NCI-H1092 (cell line): Measurements from ENCODE around the gene ELAVL1.

Experiments used
- DNase-seq: peaks from one replicate; lab custom pipeline; 2025; lab: John Stamatoyannopoulos, UW

ELAVL1 gene

DNA sequence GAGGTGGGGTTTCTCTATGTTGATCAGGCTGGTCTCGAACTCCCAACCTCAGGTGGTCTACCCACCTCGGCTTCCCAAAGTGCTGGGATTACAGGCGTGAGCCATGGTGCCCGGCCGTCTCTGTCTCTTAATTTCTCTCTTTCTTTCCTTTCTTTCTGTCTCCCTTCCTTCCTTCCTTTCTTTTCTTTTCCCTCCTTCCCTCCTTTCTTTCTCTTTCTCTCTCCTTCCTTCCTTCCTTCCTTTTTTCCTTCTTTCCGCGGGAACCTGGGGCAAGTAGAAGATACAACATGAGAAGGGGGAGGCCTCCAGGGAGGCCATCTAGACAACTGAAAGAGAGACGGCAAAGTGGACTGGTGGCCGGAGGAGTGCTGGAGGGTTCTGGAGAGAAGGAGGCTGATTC, 15.2 kb upstream of the ELAVL1 start:
- DNase-seq = no peak

DNA sequence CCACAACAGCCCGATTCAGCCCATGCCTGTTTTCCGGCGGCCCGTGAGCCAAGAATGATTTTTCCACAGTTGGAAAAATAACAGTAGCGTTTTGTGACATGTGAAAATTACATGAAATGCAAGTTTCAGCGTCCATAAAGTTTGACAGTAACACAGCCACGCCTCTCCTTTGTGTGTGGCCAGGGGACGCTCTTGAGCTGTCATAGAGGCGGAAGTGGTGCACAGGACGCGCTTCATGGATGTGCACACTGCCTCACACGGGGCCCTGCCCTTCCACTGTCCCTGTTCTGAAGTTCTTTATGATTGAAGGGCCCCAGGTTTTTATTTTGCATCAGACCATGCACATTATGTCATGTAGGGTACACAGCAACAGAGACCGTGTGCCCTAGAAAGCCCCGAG, 12.4 kb upstream of the ELAVL1 start:
- no peak for DNase-seq

DNA sequence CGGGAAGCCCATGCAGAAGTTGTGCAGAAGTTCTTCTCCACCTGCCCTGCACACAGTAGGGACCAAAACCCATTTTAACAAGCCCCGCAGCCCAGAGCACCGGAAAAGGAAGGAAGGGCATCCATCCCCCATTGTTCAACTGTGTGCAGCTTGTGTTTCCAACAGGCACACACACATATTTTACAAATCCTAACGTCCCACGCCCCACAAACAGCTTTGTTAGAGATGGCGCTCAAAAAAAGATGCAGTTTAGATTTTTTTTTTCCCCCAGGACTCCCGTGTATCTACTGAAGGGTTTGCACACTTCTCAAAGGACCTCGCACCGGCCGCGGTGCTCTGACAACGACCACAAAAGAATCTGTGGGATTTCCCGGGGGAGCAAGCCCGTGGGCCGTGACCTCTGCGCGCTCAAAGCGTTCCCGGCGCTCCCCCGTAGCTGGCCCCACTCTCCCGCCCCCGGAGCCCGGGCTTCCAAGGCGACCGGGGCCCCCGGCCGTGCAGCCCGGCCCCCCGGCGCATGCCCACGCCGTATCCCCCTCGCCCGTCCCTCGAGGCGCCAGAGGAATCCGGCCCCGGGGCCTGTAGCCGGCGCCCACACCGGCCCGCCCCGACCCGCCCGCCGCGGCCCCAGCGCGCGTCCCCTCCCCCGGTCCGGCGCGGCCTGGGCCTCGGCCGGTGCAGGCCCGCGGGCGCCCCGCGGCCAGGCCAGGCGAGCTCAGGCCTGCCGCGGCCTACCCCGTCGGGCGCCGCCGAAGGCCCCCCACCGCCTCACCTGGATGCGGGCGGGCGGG, 523 bp downstream of the ELAVL1 start:
- DNase-seq = no peak

DNA sequence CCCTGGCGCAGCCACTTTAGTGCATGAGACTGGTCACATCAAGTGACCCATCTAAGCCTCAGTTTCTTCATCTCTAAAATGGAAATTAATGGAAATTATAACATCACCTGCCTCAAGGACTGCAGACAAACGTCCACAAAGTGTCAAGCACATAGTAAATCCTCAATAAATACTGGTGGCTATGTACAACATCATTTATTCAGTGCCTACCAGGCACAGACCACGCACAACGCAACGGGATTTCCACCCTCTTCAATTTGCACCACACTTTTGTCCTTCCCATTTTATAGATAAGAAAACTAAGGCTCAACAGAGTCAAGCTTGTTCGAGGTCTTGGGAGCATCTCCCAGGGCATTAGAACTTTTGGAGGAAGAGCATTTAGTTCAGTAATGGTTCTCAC, 1.4 kb downstream of the ELAVL1 start:
- no peak for DNase-seq

DNA sequence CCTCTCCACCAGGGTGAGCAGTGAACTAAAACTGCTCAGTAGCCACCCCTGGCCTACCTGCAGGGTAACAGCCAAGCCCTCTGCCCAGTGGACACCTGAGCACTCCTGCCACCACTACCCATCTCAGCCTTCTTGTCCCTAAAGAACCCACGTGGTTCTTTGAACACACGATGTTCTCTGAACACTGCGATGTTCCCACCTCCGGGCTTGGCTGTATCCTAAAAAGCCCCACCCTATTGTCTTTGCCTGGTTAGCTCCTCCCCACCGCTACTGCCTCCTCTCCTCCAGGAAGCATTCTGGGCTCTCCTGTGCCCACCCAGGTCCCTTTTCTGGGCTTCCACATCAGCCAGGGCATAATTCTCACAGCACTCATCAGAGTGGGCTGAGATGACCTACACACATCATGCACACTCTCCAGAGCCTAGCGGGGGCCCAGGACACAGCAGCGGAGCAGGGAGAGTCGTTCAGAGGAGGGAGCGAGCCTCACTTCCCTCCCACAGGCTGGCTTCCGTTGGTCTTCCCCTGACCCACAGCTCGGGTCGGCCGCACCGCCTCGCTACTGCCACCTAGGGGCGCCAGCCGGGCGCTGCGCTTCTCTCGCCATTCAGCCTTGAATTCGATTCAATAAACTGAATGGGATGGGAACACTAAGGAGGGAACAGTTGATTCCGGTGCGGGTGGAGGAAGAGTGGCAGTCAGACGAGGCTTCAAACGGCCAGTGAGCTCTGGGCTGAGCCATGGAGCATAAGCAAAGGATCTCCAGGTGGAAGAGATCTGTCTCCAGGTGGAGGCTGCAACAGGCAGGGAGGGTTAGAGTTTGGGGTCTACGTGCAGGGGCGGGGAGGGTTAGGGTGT, 3.2 kb downstream of the ELAVL1 start:
- DNase-seq = no peak

DNA sequence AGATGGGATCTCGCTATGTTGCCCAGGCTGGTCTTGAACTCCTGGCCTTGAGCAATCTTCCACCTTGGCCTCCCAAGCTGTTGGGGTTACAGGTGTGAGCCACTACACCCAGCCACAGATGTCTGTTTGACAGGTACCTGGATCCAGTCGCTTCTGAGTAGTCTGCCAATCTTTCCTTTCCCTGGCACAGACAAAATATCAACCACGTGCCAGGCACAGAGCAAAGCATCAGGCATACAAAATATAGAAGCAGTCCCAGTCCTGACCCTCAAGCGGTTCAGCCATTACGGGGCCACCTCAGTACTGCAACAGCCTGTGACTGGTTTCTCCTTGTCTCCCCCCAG, 3.8 kb downstream of the ELAVL1 start:
- no peak for DNase-seq

DNA sequence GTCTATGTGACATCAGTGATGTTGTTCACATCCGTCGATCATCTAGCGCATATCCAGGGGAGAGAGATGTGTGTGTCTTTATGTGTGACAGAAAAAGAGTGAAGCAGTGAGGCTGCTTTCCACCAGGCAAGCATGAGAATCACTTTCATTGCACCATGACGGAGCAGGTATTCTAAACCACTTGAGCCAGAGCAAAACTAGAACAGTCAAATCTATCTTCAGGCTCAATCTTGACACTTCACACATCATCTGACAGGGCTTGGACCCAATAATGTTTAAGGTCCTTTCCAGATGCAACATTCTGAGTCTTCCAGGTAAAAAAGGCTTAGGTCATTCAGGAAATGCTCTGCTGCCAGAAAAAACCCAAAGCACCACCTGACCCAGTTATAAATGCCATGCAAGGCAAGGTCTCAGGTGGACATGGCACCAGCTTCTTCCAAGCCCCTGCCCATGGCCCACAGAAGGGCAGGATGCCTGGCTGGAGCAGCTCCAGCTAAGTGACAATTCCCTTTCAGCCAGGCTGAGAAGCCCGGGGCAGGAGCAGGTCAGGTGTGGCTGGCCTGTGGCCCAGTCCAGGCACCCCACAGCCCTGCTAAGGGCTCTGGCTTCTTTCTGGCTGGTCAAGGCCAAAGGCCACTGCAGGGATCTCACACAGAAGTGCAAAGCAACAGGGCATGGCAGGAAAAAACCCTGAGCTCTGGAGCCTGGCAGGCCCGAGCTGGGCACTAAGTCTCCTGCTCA, 5.0 kb downstream of the ELAVL1 start:
- no peak for DNase-seq

DNA sequence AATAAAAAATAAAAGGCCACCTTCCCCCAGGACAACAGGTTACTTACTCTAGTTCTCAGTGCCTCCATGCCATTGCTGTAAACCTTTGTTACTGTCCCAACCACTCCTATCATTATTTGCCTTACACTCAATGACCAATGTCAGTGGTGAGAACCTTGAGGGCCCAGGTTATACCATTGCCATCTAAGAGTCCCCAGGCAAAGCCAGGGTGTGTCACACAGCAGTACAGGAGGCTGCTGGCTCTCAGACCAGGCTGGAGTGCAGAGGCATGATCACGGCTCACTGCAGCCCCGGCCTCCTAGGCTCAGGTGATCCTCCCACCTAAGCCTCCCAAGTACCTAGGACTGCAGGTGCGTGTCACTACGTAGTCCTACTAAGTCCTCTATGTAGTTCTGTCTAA, 6.1 kb downstream of the ELAVL1 start:
- no peak for DNase-seq

DNA sequence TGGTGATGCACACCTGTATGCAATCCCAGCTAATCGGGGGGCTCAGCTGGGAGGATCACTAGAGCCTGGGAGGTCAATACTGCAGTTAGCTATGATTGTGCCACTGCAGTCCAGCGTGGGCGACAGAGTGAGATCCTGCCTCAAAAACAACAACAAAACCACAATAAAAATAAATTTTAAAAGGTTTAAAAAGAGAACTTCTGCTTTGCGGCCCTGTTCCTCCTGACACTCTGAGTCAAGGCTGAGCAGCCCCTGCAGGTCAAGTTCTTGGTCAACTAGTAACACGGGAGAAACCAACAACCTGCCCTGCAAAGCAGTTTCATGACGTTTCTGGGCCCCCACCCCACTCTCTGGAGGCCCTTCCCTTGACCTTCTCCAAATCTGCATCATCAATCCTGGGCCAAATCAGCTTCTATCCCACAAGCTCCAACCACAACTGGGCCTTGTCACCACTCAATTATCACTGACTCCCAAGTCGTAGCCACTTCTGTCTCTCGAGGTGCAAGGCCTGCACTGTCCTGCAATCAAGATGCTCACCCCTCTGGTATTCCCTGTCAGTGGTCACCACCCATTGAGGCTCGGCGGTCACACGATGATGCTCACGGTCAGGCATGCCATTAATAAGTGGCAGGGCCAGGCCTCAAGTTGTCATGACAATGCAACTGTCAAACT, 7.5 kb downstream of the ELAVL1 start:
- no peak for DNase-seq

DNA sequence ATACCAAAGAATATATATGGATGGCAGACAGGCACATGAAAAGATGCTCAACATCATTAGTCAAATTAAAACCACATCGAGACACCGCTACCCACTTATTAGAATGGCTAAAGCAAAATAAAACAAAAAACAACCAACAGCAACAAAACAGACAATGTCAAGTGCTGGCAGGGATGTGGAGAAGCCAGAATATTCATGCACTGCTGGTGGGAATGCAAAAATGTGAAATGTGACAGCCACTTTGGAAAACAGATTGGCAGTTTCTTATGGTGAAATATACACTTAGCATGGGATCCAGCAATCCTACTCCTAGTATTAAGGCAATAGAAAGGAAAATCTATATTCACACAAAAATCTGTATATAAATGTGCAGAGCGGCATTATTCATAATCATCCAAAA, 8.6 kb downstream of the ELAVL1 start:
- no peak for DNase-seq

DNA sequence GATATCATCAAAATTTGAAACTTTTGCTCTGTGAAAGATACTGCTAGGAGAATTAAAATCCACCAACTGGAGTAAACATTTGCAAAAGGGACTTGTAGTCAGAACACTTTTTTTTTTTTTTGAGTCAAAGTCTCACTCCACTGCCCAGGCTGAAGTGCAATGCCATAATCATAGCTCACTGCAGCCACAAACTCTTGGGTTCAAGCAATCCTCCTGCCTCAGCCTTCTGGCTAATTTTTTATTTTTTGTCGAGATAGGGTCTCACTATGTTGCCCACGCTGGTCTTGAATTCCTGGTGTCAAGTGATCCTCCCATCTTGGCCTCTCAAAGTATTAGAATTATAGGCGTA, 9.7 kb downstream of the ELAVL1 start:
- no peak for DNase-seq

DNA sequence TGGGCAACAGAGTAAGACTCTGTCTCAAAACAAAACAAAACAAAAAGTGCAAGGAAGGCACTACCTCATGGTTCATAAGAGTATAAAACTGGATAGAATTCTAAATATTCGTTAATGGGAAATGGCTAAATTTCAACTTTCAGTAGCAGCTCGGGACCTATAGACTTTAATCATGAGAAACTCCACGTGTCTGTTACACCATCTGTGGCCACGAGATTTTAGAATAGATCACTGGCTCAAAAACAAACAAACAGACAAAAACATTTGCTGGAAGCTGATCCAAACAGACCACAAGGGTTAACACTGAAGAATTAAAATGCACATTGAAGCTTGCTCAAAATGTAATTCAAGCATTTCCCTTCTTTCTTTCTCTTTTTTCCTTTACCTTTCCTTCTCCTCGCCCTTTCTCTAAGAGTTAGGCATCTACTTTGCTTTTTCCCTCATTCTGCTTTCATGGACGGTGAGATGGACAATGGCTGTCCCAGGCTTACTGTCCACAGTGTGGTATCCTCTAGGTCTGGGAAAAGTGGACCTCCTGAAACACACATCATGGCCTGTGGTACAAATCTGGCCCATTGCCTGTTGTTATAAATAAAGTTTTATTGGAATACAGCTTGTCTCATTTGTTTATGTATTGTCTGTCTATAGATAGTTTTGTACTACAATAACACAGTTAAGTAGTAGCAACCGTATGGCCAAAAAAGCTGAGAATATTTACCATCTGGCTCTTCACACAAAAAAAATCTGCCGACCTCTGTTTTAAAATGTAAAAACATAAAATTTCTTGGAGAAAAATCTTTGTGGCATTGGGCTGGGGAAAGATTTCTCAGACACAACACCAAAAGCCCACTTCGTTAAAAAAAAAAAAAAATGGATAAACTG, 10.3 kb downstream of the ELAVL1 start:
- no peak for DNase-seq

DNA sequence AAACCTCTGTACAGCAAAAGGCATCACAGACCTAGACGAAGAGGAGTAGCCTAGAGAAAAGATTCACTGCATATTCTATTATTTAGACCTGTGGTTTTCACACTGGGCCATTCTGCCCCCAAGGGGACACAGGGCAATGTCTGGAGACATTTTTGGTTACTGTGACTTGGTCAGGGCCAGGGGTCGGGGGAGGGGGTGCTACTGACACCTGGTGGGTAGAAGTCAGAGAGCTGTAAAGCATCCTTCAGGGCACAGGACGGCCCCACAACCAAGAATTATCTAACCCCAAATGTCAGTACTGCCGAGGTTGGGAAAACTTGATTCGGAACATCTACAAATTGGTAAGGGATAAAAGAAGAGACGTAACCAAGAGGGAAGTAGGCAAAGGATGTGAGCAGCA, 11.3 kb downstream of the ELAVL1 start:
- no peak for DNase-seq

DNA sequence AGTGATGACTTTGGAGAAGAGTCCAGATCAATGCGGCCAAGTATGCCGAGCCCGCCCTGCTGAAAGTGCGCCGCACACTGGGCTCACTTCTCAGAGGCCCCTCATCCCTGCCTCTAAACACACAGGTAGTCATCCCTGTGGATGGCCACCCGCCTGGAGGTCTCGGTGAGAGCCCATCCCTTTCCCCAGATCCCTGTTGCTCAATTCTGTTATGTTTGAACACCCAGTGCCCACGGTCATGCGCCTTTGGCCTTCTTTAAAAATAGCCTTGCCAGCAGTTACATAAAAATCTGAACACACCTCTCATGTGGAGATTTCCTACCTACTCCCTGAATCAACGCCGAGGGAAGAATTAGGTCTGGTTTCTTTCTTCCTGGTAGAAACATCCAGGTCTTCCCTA, 11.9 kb downstream of the ELAVL1 start:
- DNase-seq = no peak

DNA sequence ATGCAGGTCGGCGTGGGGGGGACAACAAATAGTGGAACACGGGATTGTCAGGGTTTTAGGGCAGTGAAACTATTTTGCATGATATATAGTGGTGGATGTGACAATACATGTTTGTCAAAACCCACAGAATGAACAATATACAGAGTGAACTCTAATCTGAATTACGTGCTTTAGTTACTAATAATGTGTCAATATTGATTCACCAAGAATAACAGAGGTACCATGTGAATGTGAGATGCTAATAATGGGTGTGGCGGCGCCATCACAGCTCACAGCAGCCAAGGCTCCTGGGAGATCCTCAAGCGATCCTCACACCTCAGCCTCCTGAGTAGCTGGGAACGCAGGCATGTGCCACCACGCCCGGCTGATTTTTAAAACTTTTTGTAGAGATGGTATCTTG, 12.9 kb downstream of the ELAVL1 start:
- DNase-seq = no peak

DNA sequence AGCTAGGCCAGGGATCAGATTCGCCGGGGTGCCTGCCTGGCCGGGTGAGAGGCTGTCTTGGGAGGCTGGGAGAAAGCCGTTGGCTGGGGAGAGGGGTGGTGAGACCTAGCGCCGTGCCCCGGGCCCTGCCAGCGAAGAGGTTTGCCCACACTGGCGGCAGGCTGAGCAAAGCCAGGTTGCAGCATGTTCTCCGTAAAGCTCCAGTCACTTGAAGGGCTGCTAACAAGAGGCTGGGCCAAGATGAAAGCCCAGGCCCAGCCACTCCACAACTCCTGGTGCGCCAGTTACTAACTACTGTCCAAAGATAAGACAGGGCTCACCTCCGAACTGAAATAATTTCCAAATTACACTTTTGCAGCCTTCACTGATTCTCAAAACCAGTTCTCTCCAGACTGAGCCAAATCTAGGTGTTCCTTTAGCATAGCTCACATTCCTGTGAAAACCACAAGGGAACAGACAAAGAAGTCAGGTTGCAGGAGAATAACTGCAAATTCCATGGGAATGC, 16.3 kb downstream of the ELAVL1 start:
- DNase-seq = no peak

DNA sequence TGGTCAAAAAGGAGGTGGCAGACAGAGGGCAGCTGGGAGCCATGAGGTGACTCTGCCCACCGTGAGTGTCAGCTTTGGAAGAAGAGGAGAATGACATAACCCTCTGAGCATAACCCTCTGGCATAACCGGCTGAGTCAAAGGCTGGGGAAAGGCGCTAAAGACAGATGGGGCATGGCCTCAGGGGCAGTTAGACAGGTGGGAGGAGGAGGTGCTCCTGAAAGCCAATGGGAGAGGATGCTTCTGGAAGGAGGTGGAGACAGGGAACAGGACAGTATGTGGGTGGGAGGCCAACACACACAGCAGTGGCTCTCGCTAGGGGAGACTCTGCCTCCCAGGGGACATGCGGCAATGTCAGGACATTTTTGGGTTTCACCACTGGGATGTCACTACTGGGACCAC, 17.1 kb downstream of the ELAVL1 start:
- DNase-seq = no peak

DNA sequence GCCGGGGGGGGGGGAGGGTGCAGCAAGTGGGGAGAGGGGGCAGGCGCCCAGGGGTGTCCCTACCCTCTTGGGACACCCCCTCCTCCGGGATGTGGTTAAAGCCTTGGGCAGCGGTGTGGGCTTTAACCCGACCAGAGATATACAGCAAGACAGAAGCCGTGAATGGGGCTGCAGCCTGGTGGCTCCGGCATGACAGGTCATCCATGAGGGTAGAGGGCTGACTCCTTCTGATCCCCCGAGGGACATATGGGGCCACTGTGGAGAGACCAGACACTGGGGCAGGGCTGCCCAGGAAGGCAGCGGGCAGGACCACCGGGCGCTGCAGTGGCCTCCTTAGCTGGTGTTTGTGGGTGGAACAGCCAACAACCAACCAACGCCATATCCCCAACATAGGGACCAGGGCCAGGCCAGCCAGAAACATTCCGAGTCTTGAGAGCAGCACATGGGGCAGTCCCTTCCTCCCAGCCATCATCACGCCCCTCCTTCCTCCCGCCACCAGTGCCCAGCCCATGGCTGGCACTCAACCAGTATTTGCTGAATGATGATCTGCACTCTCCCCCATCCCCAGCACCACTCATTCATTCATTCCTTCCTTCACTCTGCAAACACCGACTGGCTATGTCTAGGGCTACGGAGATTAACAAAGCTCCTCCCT, 18.2 kb downstream of the ELAVL1 start:
- DNase-seq = no peak

DNA sequence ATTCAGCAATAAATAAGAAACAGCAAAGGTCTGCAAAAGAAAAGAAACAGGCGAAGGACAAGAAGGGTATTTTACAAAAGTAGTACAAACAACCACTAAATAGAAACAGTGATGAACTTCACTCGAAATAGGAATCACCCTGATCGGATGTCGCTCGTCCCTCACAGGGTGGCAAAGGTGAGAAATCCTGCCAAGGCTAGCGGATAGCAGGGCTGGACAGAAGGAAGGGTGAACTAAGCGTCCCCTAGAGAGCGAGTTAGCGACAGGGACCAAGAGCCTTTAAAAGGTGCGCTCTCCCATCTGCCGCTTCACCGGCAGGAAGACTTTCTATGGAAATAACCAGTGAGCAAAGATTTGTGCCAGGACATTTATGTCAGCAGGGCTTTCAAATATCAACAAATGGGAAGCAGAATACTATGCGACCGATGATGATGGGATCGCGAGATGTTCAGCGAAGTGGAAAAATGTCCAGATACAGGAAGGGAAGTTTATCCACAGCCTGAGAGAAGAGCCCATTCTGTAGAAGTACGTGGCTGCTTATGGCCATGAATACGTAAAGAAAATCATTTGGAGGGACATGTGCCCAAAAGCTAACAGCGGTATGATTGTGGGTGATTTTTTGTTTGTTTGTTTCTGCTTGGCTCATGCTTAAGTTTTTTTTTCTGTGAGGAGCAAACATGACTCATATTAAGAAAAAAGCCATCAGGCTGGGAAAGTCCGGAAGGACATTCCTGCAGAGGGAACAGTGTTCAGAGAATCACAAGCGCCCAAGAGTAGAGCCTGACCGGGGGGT, 18.9 kb downstream of the ELAVL1 start:
- no peak for DNase-seq

DNA sequence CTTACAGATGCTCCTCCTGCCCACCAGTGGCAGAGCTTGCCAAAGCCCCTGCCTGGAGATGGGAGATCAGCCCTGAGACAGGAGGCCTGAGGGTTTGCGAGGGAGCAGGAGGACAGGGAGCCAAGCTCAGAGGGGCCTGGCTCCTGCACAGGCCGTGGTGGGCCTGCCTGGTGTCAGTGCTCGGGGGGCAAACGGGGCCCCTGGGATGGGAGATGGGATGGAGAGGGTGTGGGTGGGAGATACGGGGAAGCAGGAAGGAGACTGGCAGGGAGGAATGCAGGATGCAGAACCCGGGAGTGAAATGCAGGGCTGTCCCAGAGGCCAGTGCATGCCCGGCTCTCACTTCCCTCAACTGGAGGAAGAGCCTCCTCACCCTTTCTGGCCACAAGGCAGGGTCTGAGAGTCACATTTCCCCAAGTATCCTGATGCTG, 19.9 kb downstream of the ELAVL1 start:
- DNase-seq = no peak
